COLO829 (cell line): ENCODE results near the gene POLR3G.

Experiments used
- DNase-seq: peaks from one replicate; pipeline ENCODE4 v3.0.0; 2012; ENCODE audit warnings: low spot score

The POLR3G gene

DNA sequence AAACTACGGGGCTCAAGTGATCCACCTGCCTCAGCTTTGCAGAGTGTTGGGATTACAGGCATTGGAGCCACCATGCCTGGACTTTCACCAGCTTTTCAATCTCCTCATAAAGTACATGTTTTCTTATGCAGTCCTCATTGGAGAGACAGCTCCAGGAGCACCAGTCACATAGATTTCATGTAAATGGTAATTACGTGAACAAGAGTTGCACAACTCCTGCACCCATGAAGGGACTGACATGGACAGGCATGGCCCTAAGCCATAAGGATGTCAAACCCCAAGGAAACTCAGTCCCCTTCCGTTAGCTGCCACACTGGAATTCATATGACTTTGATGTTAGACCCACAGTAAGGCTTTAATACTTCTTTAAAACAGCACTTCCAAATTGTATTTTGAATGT is 76.3 kb downstream of the POLR3G start:
- DNase-seq, result no peak

DNA sequence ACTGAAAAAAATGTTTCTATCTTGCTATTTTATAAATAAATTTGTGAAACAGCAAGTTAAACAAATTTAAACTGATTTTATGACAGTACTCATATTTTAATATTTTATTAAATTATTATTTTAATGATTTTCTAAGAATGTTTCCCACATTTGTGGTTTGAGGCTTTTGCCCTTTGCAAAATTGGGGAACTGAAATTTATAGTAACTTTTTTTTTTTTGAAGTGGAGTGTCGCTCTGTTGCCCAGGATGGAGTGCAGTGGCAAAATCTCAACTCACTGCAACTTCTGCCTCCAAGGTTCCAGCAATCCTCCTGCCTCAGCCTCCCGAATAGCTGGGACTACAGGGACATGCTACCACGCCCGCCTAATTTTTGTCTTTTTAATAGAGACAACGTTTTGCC is 76.7 kb downstream of the POLR3G start:
- DNase-seq, result no peak

DNA sequence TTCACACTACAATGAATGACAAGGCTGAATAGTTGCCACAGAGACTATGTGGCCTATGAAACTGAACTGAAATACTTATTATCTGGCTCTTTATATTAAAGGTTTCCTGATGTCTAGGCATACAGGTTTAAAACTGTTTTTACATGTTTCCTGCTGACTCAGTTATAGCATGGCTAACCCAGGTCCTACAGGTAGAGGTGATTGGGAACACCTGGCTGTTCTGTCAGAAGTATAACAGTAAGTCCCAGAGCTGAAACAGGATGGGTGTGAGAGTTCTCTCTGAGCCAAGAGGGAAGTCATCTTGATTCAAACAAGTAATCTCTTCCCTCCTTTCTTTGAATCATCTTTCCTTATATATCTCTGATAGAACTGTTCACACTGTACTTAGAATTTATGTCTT is 79.0 kb downstream of the POLR3G start:
- no peak for DNase-seq

DNA sequence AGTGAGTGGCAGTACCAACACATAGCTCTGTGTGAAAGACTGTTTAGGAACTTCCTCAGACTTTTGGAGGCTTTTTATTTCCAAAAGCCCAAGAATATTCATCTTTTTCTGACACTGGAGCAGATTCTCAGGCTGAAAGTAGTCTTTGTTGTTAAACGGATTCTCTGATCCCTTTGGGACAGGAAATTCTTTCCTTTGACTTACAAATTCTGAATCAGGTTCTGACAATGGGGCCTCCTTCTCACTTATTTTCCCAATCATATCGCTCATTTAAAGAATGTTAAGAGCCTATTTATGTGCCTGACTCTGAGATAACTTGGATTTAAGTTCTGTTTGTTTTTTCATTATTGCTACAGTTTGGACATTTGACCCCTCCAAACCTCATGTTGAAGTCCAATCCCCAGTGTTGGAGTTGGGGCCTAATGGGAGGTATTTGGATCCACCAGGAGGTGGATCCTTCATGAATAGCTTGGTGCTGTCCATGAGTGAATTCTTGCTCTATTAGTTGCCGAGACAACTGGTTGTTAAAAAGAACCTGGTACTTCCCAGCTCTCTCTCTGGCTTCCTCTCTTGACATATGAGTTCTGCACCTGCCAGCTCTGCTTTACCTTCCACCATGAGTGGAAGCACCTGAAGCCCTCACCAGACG is 79.8 kb downstream of the POLR3G start:
- DNase-seq, result no peak

DNA sequence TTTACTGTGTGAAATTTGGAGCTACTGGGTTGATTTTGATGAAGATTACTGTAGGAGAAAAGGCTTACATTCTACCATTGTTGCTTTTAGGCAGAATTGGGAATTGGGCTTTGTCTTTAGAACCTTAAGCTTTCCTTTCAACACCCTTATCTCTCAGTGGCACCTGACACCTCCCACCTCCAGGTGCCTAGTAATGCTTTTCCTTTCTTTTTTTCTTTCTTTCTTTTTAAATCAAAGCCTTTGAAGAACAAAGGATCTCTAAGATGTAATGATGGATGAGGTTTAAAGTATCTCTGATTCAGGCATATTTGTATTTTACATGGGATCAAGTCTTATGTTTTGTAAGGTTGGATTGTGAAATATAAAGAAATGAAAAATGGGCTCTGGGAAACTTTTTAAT is 81.0 kb downstream of the POLR3G start:
- no peak for DNase-seq

DNA sequence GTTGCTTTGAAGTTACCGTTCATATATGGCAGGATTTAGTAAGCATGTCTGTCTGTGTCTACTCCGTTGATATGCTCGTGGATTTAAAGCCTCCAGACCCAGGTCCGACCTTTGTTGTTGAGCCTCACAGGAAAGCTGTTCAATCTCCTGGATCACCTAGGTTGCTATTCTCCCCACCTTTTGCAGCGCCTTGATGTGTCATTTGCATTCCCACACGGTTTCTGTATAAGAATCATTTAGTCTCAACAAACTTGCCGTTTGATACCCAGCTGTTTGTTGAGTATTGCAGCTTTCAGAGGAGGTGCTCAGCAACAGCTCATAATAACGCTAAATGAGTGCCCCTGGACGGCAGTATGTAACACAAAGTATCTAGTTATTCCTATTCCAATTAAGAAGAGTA is 82.7 kb downstream of the POLR3G start:
- no peak for DNase-seq

DNA sequence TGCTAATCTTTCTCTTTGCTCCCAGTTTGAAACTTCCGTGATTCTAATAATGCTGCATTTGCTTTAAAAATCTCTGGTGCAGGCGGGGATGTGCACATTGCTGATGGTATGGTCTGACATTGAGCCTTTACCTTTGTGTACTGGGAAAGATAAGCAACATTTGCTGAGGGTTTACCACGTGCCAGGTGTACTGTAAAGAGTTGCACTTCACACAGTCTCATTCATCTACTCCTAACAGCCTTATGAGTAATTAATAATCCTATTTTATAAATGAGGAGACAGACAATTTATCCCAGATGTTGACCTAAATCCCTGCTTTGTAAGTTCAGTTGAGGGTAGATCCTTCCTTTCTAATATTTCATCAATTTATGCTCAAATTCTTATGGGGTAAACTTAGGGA is 83.2 kb downstream of the POLR3G start:
- DNase-seq, result no peak

DNA sequence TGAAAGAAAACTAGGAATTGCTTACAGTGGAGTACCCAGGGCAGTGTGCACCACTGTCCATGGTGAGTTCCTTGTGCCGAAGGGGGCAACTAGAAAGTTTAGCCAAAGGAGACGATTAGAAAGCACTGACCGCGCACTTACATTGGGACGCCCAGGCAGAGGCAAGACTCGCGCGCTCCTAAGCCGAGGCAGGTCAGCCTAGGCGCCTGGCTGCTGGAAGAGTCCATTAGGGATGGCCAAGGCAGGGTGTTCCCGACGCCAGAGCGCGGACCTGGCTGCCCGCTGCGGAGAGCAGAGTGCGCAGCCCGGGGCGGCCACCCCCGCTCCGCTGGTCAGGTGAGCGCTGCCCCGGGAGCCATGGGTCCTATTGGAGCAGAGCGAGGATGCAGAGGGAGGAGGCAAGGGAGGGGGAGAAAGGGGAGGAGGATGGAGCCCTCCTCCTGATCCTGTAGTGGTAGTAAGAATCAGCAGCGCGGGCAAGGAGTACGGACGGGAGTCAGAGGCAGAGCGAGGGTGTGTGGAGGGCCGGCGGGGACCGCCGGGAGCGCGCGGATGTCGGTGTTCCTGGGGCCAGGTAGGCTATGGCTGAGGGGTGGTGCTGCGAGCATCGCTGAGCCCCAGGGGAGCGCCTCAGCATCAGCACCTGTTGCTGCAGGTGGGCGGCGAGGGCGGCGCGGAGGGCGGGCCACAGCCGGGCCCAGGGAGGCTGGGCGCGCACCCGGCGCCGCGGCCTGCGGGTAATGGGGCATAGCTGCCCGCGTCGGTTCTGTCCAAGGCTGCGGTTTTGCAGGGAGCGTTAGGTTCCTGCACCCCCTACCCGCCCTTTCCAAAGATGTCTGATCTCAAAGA is 83.9 kb downstream of the POLR3G start, which contains the start of gene ADGRV1:
TSS of gene ADGRV1 (plus strand) at position 454 of the 849 bp plus-strand sequence. CDS start at position 553, 99 bp downstream.
- peak; percentile 40 for DNase-seq

DNA sequence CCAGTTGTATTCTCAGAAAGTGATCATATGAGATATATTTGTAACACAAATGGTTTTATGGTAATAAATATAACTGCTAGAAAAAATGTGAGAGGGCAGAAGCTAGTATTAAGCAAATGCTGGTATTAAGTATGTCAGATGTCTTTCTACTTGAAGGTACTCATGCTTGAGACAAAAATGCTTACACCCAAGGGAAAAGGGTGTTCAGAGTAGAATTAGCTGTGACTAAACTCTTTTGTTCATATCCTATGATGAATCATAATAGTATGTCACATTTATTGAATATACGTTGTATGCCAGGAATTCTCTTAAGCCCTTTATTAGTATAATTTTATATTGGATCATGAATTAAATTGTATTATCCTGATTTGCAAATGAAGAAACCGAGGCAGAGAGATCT is 86.1 kb downstream of the POLR3G start:
- DNase-seq, result no peak

DNA sequence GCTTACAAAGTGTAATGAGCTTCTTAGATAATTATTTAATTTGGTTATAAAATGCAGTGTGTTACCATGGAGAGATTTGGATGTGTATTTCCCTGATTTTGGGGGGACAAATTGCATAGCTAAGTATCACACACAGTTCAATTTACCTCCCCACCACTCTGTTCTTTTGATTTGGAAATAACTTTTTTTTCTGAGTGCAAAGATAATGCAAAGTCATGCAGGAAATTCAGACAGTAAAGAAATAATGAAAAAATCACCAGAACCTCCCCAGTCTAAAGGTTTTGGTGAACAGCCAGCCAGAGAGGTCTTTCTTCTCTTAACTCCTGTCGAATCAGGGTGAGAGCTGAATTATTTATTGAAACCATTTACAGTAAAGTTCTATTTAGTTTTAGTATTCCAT is 87.1 kb downstream of the POLR3G start:
- no peak for DNase-seq

DNA sequence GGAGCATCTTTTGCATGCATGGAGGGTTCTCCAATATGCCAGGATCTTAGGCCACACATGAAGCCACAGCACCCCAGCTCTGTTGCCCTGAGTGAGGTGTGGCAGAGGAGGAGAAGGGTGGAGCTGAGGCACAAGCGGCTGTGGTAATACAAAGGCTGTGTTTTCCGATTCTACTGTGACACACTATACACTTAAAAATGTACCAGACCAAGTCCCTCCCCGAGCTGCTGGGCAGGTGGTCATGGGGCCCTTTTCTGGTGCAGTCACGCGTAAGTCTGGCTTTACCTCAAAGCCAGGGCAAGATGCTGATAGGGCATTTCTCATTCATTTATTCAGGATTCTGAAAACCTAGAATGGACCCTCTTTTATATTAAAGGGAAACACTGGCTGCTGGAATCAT is 87.7 kb downstream of the POLR3G start:
- no peak for DNase-seq

DNA sequence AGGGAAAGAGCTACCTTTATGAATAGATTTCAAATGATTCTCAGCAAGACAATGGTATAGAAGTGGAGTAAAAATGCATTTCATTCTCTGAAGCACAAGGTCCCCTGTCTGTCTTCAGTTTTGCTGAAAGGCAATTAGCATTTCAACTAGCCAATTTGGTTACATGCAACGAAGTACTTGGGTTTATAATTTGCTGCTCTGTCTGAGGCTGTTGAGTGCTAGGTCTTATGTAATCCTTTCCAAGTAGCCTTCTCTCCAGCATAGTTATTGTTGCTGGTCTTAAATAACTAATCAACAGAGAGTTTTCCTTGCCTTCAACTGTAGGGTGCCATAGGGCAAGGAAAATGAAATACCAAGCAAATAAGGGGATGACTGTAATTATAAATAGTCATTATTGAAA is 88.4 kb downstream of the POLR3G start:
- no peak for DNase-seq
